NCI-H82 treated with DMSO at 0.1 percent for 48 hours (cell line): Measurements from ENCODE around the gene SLIT1.

Source experiments
- DNase-seq: peaks from one replicate; lab custom pipeline; 2025; ENCODE audit not compliant: unreplicated experiment; lab: John Stamatoyannopoulos, UW

The SLIT1 gene

DNA sequence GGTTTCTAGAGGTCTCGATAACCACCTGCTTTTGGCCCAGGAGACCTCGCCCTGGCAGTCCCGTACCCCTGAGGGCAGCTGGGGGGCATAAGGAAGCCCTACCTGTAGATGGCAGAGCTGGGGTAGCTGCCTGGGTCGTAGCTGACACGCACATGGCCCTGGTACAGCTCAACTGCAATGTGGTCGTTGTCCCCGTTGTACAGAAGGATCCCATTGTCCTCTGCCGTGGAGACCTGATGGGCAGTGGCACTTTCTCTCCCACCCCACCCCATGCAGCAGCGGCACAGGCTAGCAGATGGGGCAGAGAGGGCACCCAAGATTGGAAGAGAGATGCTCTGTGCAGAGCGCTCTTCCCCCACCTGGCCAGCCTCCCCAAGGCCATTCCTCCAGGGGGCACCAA, 181.2 kb downstream of the SLIT1 start:
- DNase-seq = no peak

DNA sequence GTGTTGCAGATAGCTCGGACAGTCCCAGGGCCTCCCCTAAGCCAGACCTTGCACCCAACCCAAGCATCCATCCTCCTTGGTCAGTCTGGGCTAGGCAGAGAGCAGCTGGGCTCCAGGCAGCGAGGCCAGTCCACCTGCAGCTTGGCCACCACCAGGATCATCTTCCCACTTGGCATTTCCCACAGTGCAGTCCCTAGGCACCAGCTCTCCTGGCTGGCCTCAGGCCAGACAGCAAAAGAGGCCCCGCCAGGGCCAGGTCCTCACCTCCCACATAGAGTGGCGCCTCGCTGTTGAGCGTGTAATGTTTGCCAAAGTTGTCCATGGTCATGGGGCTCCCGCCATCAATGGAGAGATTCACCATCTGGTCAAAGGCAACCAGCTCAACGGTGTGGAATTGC, 182.0 kb downstream of the SLIT1 start:
- no peak for DNase-seq

DNA sequence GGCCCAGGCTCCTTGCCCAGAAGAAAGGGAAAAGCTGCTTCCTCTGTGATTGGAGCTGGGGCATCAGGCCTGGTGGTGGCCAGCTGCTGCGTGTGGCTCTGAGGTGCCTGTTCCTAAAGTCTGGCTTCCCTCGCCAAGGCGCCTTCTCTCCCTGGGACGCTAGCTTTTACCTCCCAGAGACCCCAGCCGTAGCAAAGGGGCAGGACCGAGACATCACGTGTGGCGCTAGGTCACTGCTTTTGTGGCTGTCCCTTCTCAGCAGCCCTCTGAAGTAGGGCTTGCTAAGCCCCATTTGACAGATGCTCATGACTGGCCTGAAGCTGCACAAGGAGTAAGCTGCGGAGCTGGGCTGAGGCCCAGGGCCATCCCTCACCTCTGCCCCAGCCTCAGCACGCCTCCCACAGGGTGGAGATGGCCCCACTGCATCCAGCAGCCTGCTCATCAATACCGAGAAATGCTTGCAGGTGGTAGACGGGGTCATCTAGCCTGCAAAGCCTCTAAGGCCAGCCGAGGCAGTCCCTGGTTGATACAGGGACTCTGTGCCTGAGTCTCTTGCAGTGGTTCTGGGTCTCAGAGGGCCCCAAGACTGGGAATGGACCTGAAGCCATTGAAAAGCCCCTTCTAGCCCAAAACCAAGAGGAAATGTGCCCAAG, 182.5 kb downstream of the SLIT1 start:
- DNase-seq = no peak

DNA sequence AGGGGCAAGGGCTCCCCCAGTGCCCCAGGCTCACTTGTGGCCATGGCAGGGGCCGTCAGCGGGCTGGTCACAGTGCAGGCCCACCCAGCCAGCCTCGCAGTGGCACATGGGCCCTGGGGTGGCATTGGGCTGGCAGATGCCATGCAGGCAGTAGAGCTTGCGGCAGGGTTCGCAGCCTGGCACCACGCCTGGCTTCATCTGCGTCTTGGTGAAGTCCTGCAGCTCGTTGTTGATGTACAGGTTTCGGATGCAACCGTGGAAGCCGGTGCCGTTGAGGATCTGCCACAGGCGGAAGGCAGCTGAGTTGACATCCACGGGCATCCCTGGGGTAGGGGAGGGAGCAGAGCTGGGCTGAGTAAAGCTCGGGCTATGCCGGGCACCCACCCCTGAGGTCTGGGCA, 183.1 kb downstream of the SLIT1 start:
- DNase-seq = no peak

DNA sequence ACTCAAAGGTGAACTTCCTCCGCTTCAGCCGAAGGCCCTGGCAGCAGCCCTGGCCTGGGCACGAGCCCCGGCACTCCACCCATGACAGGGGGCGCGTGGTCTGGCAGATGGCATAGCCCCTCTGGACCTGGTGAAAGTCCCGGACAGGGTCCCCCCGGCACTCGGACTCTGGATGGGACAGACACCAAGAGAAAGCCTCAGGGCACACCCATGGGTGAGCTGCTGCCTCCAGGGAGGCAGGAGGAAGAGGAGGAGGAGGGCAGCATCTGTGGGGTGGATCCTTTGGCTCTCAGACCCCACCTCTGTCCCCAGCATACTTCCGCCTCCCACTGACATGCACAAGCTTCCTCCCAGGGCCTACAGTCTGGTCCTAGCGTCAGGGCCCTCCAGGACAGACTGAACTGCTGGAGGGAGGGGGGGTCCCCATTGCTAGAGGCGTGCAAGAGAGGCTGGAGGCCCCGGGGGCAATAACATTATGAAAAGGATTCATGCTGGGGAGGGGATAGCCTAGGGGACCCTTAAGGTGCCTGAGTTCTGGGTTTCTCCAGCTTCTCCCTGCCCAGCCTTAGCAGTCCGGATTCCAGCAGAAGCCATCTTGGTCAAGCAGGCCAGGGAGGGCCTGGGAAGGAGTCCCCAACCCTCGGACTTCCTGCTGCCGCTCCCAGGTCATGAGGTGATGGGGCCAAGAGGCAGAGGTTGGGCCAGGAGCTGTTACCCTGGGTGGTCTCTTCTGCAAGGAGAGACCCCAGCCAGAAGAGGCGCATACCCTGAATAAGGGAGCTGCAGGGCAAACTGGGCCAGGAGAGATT, 184.4 kb downstream of the SLIT1 start:
- no peak for DNase-seq

DNA sequence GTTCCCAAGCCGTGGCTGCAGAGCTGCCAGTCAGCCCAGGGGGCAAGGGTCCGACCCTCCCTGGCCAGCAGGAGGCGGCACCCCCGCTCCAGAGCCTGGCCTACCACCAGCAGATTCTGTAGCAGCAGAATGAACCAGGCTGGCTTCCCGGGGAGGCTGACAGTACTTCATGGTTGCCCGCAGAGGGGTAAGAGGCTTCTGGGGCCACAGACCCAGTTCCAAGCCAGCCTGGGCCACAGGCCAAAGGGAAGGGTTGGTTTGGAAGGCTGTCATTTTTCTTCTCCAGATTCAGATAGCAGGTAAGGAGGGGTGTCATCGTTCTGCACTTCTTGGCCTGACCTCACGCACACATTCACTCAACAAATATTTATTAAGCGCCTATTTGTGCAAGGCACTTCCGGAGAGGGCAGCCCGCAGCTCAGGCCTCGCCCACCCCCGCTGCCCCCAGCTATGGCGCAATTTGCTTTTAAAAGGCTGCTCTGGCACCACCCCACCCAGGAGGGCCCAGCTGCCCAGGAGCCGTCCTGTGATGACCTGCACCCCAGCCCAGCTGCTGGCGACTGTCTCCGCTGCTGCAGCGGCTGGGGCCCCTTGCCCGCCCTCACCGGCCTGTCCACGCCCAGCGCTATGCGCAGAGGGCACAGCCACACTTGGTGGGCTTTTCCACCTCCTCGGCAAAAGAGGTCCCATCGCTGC, 185.1 kb downstream of the SLIT1 start:
- no peak for DNase-seq

DNA sequence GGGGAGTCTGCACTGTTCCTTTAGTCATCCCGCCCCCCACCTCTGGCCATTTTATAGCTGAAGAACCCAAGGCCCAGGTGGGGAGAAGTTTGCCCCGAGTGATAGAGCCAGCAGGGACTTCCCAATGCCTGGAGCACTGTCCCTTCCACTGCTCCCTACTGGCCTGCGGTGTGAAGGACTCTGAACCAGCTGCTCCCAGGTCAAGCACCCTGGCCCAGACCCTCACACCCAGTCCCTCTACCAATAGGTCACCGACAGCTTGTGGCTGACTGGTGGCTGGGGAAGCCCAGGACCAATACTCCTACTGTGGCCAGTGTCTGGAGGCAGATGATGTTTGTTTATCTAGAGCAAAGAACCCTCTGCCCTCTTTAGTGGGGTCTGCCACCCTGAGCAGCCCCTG, 185.8 kb downstream of the SLIT1 start:
- no peak for DNase-seq

DNA sequence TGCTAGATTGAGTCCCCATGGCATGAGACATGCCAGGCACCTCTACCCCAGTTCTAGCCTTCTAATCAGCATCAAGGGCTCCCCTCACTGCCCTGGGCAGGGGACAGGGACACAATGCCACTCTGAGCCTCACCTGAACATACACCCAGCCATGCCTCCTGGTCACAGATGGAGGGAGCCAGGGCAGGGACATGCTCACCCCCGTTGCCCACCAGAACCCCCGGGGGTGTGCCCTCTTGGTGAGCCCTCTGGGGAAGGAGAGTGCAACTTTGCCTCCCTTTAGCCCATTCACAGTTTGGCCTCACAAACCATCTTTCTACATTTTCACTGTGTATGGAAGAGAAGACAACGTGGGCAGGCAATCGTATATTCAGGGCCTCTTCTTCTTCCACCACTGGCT, 186.4 kb downstream of the SLIT1 start:
- DNase-seq = no peak

DNA sequence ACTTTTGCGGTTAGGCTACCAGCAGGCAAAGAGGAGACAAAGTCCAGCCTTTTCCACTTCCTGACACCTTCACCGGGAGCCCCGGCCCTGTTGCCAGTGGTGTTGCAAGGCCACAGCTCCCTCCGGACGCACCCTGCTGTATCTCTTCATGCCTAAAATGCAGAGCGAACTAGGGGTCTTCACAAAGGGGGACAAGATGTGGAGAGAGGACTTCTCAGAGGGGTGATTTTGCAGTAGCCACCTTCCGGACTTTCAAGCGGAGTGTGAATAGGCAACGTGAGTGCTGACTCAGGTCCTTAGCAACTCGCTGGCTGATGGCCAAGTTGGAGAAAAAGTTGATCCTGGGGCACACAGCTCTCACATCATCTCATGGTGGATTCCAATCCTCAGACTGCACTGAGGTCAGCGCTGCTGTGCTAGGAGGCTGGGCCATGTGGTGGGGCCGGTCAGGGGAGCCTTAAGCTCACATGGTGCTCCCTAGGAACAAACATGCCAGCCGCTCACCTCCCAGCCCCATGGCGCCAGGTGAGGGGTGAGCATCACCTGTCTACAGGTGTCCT, 187.3 kb downstream of the SLIT1 start:
- no peak for DNase-seq

DNA sequence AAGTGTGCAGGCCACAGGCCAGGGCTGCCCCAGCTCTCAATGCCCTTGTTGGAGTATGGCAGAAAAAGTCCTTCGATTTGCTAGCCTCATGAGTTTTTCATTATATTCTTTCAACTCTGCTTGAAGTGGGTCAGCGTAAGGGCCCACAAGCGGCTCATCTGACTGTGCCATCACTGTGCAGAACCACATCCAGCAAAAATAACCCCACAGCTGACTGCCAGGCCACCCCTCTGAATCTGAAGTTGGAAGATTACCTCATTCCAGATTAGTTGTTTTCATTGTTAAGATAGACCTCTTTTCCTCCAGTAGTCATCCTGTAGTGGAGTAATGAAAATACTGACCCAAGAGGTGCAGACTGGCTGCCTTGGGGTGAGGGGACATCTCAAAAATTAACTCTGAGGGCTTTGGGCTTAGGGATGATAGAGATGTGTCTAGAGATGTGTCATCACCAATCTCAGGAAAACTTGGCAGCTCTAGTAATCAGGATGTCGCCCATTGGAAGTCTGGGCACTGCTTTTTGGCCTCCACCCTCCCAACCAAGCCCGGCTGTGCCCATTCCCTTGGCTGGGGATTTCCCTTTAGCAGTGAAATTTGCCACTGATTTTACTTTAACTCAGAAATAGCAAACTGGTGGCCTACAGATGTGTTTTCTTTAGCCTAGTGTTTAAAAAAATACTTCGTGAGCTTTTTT, 189.3 kb downstream of the SLIT1 start:
- no peak for DNase-seq

DNA sequence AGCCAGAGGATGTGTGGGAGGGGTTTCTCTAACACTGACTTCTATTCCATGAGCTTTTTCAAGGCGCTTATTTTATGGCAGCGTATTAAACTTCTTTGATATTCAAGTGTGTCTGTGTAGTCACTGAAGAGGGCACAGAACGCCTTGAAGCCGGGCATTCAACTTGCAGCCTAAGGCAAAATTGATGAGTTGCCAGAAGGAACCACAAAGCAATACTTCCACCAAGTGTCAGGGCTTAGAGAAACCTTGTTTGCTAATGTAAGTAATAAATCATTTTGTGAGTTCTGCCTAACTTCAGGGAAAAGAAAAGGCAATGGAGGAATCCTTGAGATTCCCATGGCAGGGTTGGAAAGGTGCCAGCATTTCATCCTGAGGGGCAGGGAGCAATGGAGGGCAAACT, 189.9 kb downstream of the SLIT1 start:
- DNase-seq = no peak

DNA sequence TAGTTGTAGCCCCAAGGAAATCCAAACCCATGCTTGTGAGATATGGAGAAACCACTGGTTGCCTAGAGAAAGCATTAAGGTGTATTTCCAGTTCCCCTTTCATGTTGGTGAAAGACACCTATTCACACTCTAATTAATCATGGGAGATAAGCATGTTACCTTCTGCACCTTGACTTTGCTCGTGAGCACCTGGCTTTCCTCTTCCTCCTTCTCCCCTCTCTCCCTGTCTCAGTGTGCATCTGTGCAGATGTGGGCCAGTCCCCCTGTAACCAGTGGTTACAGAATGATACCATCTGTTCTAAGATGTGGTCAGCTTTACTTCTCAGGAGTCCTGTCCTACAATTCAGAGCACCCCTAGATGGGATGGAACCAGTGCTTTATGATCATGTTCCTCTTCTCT, 193.0 kb downstream of the SLIT1 start:
- no peak for DNase-seq

DNA sequence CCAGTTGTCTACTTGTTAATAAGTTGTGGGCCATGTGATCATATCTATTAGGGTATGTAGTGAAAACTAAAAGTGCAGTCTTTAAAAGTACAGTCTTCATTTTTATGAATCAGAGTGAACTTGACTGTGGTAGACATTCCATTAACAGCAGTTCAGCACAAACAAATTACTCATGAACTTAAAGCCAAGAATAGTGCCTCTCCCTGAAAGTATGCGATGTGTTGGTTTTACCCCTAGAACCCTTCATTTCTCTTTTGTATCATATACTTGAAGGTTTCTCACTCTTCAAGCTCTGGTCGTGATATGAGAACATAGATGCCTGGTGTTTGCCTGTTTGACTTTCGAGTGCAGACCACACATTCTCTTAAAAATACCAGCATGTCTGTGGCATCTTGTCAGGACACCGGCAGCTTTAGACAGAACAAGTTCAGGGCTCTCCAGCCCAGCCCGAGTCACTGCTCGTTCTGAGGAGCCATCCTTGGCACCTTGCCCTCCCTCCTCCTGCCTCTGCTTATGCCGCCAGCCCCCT, 194.4 kb downstream of the SLIT1 start:
- no peak for DNase-seq

DNA sequence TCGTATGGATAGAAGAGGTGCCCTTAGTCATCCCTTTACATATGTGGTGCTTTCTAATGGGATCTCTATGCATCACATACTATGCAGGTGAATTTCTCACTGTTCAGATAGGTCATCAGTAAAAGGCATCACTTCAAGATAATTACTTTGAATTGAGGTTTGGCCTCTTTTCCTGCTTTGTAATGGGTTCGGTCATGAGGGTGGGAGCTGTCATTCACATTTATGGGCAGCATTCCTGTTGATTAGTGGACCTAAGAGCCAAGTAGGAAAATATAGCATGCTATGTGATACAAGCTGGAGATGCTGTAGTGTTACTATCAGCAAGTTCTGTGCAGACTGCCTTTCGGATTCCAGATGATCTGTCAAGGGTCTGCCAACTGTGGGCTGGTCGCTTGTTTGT, 197.3 kb downstream of the SLIT1 start:
- no peak for DNase-seq

DNA sequence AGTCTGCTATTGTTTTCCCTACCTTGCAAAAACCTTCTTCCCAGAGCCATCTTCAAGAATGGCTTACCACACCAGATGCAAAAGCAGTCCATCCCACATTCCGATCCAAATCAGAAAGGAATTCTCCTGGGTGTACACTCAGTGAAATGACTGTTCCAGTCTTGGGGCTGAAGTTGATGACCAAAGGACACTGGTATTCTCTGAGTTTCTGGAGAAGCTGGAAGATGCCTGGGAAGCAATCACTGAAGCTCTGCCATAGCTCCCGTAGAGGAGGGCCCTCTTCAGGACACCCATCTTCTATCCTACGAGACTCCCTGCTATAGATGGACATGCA, 197.9 kb downstream of the SLIT1 start:
- no peak for DNase-seq

DNA sequence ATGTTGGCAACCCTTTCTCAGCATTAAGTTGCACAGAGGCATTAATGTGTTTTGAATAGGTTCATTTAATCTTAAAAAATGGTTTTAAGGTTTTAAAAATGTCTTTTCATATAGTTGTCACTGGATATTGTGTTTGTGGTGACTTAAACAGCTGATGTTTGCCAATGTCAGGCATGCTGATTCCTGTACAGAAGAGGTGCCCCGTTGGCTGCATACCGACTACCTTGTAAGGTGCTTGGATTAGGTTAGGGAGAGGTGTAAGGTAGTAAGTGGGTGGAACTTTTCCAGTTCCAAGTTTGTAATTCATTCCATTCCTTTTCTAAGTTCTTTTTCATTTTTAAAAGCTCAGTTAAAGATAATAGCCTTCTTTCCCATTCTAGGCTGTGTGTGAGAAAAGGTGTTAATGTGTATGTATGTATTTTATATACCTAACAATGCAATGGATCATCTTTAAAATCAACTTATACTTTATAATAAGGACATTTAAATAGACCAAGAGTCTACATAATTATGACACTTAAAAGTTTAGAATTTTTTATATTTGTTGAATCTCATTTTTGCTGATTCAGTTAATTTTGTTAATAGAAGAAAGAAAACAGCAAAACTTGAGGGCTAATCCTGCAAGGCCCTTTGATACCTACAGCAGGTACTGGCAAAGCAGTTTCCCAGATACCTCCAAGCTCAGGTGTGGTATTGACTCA, 198.5 kb downstream of the SLIT1 start:
- DNase-seq = no peak

DNA sequence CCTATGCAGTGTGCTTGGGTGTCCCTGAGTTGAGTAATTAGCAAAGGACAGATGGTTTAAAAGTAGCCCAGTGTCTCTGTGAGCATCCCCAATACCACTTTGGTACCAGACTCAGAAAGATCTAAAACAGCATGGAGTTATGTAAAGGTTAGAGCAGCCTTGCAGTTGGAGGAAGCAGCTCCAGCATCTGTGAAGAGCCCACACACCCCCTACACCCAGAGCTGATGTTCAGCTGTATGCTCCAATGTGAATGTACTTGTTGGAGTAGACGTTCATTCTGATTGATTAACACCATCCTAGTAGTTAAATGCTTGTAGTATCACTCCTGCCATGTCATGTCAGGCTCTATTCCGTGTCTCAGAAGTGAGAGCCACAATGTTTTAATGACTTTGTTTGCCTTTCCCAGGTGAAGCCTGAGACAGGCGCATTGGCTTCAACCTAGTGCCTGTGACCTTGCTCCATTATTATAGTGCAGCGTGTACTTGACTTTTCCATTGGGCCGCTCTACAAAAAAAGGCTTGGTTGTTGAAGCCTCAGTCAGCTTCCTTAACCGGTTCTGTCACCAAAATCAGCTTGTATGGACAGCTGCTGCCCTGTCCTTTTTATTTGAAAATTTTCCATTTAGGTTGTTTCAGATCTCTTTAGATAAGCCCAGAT, 199.4 kb downstream of the SLIT1 start:
- no peak for DNase-seq

DNA sequence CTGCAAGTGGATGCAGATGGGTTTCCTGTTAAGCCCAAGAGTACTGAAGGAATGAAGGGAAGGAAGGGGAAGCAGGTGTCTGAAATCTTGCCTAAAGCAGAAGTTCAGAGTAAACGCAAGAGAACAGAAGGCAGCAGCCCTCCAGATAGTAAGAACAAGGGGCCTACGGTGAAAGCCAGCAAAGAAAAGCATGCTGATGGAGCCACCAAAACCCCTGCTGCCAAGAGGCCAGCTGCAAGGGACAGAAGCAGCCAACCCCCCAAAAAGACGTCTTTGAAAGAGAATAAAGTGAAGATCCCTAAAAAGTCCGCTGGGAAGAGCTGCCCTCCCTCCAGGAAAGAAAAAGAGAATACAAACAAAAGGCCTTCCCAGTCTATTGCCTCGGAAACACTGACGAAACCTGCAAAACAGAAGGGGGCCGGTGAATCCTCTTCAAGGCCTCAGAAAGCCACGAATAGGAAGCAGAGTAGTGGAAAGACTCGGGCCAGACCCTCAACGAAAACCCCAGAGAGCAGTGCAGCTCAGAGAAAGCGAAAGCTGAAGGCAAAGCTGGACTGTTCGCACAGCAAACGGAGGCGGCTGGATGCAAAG, 201.1 kb downstream of the SLIT1 start:
- no peak for DNase-seq

DNA sequence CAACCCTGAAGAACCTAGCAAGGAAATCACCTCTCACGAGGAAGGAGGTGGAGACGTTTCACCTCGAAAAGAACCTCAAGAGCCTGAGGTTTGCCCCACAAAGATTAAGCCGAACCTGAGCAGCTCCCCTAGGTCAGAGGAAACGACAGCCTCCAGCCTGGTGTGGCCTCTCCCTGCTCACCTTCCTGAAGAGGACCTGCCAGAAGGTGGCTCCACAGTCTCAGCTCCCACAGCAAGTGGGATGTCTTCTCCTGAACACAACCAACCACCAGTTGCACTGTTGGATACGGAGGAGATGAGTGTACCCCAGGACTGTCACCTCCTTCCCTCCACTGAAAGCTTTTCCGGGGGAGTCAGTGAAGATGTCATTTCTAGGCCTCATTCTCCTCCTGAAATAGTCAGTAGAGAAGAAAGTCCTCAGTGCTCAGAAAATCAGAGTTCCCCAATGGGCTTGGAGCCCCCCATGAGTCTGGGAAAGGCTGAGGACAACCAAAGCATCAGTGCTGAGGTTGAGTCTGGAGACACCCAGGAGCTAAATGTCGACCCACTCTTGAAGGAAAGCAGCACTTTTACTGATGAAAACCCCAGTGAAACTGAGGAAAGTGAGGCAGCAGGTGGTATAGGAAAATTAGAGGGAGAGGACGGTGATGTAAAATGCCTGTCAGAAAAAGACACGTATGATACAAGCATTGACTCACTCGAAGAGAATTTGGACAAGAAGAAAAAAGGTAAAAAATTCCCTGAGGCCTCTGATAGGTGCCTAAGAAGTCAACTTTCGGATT, 203.4 kb downstream of the SLIT1 start:
- no peak for DNase-seq
